Activated CD8-positive, alpha-beta memory T cell treated with anti-CD3 and anti-CD28 coated beads, Interleukin-2, amount 50 U/mL, for 48 hours (primary cell): ENCODE measurements around the gene PAN3.

Experiments used
- DNase-seq: peaks from one replicate; pipeline ENCODE4 v3.0.0-alpha.2; 2020

The PAN3 gene

DNA sequence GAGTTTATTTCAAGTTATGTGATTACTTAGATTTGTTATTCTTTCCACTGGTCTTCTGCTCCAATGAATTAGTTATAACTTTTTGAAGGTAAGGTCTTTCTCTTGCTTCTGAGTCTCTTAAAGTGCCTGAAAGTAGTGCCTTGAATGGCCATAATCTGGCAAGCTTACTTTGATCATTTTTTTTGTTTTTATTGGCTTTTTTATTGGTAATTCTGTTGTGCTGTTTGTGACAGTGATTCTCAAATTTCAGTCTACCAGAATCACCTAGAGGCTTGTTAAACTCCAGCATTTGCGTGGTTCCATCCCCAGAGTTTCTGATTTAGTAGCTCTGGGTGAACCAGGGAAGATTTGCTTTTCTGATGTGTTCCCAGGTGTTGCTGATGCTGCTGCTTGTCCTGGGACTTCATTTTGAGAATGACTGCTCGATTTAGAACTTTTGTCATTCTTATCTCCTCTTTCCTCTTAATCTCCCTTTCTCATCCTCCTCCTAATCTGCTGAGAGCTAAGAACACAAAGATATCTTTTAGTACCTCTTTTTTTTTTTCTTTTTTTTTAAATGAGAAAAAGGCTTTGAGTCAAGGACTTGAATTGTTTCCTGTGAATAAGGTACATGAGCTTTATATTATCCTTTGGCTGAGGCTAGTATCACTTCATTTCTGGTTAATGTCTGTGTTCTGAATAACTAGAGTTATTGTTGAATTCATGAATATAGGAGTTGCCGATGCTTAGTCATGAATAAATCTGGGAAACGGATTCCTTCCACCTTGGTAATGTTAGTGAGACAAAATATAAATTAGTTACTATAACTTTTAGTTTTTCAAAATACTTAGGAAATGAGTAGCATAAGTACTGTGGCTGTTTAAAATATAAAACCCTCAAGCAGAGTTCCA is 91.4 kb downstream of the PAN3 start:
- DNase-seq = no peak

DNA sequence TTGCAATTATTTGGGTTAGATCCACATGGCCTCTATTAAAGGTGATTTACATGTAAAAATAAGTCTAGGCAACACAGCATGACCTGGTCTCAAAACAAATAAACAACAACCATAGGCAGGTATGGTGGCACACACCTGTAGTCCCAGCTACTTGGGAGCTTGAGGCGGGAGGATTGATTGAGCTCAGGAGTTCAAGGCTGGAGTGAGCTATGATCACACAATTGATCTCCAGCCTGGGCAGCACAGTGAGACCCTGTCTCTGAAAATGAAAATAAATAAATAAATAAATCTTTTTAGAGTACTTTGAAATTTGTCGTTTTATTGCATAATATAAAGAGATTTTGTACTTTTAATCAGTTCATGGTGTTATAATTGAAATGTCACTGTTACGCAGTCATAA is 93.3 kb downstream of the PAN3 start:
- no peak for DNase-seq

DNA sequence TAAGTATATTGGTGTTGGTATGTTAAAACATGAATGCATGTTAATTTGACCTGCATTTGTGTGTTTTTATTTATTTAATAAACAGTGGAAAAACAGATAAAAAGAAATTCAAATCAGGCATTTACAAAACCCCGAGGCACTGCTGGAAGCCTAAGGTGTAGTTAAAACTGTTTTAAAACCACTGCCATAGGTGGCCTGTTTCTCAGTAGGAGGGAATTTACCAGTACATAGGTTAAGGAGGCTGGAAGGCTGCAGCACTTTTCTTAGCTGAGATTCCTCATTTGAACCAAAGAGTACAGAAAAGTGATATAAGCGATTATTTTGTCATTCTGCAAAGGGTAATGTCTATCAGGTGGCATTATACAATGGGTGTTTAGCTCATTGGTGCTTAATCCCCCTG is 99.6 kb downstream of the PAN3 start:
- DNase-seq = no peak

DNA sequence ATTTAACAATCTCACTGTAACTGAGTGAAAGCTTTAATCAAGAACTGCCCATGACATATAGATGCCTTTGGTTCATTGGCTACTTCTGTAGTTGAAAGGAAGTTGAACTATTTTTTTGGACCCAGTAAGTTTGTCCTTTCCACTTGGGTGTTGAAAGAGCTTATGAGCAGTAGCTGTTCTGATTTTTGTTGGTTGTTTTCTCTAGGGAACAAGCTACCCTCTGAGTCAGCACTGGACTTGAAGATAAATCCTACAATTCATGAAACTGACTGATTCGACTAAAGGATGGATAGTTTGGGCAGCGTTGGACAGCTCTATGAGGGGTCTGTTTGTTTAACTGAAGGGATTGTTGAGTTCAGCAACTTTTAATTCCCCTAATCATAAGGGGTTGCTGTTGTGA is 101.0 kb downstream of the PAN3 start:
- DNase-seq = no peak

DNA sequence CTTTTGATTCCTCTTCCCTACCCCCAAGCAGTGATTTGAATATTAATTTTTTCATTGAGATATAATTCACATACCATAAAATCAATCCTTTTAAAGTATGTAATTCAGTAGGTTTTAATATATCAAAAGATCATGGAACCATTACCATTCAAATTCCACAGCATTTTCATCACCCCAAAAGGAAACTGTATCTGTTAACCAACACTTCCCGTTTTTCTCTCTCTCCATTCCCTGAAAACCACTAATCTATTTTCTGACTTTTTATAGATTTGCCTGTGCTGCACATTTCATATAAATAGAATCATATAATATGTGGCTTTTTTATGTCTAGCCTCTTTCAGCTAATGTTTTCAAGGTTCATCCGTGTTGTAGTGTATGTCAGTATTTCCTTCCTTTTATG is 107.1 kb downstream of the PAN3 start:
- DNase-seq = no peak

DNA sequence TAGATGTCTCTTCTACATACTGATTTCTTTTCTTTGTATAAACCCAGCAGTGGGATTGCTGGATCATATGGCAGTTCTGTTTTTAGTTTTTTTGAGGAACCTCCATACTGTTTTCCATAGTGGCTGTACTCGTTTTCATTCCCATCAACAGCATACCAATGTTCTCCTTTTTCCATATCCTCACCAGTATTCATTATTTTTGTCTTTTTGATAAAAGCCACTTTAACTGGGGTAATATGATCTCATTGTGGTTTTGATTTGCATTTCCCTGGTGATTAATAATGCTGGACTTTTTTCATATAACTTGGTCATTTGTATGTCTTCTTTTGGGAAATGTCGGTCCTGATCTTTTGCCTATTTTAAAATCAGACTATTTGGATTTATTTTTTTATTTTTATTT is 108.5 kb downstream of the PAN3 start:
- DNase-seq = no peak

DNA sequence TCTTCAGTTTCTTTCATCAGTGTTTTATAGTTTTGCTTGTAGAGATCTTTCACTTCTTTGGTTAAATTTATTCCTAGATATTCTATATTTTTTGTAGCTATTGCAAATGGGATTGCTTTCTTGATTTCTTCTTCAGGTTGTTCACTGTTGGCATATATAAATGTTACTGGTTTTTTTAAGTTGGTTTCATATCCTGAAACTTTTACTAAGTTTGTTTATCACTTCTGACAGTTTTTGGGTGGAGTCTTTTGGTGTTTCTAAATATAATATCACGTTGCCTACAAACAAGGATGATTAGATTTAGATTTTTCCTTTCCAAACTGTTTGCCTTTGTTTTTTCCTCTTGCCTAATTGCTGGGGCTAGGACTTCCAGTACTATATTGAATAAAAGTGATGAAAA is 109.7 kb downstream of the PAN3 start:
- no peak for DNase-seq

DNA sequence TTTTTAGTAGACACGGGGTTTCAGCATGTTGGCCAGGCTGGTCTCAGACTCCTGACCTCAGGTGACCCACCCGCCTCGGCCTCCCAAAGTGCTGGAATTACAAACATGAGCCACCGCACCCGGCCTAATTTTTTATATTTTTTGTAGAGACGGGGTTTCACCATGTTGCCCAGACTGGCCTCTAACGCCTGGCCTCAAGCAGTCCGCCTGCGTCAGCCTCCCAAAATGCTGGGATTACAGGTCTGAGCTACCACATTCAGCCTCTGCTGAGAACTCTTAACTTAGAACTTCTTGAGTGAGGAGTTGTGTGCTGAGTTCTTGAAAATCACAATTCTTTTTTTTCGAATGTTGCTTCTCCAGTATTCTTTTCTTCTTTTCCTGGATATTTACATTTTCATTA is 112.2 kb downstream of the PAN3 start:
- DNase-seq = no peak

DNA sequence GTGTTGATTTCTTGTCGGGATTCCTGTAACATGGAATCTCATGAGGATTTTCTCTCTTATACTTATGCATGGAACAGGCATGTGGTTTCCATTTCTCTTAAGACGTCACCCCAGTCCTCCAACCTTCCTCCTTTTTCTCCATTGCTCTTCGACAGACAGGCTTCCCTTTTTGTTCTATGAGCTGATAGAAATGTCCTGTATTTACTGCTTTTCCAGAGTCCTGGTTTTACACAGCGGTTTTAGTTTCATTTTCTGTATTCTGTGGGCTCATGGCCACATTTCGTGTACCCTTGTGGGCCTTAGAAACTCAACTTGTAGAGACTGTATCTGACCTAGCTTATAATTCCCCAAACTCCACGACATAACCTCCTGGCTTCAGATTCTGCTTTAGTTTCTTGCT is 113.1 kb downstream of the PAN3 start:
- no peak for DNase-seq

DNA sequence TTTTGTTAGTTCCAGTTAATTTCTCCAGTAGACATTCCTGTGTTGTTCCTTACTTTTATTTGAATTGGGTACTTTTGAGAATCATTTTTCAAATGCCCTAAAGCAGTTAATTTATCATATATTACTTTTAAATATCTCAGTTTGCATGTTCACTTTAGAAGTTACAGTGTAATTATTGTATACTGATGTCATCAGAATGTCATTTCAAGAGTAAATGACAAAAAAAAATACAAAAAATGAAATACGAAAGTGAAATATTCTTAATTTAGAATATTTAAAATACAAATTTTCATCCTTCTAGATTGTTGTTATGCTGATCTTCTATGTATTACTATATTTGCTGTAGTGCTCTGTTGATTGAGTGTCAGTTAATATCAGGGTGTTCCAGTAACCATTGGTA is 114.2 kb downstream of the PAN3 start:
- no peak for DNase-seq

DNA sequence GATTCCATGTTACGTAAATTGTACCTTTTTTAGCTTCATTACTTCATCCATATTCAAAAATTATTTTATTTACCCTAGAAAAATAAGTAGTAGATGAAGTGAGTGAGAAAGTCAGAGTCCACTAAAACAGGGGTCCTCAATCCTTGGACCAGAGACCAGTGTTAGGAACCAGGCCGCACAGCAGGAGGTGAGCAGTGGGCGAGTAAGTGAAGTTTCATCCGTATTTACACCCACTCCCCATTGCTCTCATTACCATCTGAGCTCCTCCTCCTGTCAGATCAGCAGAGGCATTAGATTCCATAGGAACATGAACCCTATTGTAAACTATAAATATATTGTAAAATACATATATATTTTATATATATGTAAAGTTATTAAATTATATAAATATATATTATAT is 119.0 kb downstream of the PAN3 start:
- DNase-seq = no peak

DNA sequence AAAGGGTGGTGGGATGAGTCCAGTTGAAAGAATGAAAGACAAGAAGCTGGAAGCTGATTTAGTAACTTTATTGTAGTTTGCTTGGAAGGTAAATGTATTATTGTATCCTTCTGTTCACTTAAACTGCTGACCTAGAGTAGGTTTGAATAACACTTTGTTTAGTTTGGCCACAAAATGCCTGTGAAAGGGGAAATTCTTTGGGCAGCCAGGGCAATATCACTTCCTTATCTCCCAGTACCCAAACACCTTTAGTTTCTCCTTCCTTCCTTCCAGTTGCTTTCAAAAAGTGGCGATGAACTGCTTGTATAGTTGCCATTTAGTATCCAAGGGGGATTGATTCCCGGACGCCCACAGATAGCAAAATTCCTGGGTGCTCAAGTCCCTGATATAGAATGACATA is 120.1 kb downstream of the PAN3 start:
- DNase-seq = no peak

DNA sequence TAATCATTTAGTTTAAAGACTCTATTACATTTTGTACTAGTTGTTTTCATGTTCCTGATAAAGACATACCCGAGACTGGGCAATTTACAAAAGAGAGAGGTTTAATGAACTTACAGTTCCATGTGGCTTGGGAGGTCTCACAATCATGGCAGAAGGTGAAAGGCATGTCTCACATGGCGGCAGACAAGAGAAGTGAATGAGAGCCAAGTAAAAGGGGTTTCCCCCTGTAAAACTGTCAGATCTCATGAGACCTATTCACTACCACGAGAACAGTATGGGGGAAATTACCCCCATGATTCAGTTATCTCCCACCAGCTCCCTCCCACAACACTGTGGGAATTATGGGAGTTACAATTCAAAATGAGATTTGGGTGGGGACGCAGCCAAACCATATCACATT is 129.2 kb downstream of the PAN3 start:
- DNase-seq = no peak

DNA sequence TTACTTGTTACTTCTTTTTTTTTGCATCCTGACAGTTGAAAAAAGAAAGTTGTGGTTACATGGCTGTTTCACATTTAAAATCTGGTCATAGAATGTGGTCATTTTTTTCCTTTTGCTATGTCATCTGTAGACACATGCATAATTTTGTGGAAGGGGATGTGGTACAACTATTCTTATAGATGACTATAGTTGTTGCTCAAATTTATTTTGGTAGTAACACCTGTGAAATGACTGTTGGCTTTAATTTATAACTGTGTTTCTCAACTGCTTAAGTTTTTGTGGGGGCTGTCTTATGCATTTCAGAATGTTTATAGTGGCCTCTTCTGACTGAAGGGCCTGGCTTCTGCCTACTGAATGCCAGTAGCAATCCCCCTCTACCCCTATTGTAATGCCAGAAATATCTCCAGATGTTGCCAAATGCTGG is 130.5 kb downstream of the PAN3 start:
- no peak for DNase-seq

DNA sequence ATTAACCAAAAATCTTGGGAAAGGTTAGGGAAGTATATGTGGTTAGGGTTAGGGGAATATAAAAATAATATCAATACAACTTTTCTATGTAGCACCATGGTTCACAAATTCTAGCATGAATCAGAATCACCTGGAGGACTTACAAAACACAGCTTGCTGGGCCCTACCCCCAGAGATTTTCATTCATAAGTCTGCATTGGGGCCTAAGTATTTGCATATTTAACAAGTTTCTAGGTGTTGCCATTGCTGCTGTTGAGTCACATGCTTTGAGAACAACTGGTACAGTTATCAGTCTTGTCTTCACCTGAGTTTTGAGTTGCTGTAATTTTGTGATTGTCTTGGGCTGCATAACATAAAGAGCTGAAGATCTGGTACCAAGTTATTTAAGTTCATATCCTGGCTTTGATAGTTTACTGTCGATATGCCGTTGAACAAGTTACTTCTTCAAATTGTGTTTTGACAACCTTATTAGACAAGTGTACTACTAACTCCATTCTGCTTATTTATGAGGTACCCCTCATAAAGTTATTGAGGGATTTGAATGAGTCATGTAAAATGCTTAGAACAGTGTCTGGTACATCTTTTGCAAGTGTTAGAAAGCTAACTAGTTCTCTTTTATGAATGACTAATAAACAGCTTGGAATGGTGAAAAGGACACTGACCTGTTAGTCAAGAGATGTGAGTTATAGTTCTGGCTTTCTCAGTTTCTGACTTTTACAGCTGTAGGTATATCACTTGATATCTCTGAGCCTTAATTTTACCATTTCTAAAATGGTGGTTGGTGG is 132.9 kb downstream of the PAN3 start:
- DNase-seq = no peak

DNA sequence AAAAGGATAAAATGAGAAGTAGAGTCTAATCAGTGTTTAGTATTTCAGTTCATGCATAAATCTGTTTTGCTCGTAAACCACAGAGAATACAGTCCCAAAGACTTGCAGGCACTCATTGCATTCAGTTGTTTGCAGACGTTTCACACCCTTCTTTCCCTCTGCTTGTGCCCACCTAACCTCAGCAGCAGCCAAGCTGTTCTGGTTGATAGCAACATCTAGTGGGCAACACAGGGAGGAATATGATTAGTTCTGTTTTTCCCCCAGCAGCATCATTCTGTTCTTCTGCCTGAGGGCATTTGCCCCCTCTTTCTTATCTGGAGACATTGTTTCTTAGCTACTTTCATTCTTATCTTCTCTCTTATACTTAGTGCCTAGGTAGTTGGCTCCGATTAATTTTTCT is 135.6 kb downstream of the PAN3 start:
- DNase-seq = no peak

DNA sequence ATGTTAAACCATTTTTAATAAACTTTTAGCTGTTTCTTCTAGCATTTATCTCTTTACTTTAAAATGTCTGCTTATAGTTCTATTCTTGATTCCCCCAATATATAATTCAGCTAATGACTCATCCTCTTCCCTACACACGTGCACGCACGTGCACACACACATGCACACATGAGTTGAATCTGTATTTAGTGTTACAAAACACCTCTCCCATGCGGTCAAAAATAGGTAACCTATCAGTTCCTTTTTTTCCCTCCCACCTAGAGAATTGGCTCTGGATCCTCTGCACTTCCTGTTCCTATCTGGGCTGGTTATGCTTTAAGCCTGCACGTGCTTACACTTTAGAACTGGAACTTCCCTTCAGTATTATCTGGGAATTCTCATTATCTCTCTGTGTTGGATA is 144.1 kb downstream of the PAN3 start:
- DNase-seq = no peak

DNA sequence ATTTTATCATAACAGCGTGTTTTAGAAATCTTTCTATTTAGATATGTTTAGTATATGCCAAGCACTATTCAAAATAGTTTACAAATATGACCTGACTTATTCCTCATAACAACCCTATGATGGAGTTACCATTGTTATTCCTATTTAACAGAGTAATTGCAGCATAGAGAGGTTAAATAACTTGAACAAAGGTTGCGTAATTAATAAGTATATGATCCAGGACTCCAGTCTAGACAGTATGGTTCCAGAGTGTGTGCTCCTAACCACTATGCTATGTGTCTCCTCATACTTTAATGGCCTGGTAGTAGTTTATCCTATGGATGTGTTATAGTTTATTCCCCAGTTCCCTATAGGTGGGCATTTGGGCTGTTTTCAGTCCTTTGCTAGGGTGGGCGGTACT is 145.3 kb downstream of the PAN3 start:
- DNase-seq = no peak

DNA sequence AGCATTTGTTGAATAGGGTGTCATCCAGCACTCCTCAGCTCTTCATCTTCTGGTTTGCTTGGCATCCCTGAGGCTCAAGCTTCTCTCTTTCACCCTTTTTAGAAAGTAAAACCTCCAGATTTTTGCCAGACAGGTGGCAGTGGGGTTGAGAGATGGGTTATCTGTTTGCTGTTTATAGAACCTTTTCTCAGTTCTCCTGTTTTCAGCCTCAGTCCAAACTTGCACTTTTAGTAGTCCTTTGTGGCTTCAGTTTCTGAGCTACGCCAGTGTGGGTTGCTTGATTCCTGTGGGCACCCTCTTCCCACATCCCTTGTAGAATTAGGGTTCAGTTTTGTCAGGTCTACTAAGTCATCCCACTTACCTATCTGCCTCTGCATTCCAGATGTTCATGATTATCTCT is 147.9 kb downstream of the PAN3 start:
- DNase-seq = no peak

DNA sequence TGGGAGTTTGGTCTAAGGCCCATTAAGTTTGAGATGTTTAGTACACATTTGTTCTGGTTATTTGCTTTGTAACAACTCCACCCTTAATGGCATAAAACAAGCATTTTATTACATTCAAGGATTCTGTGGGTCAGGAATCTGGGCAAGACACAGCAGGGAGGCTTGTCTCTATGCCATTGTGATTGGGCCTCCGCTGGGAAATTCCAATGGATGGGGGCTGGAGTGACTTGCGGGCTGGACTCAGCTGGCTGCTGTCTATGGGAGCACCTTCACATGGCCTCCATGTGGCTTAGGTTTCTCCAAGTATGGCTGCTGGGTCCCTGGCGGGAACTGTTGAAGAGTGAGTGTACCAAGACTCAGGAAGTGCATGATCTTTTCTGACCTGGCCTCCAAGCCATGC is 159.0 kb downstream of the PAN3 start:
- no peak for DNase-seq

DNA sequence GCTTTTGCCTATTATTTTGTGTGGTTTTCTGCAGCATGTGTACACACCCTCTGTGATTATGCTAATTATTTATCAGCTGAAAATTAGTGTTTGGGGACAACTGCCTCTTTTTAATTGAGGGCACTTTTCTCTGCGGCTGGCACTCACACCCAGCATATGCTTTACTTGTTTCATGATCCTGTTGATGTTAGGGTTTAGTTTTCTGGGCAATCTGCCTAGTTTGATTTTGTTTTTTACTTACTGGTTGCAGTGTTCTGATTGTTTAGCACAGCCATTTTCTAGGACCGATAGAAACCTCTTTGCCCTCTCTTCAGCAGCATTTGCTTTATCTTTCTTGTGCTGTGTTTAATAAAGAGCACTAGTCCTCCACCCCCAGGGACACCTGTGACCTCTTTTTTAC is 161.6 kb downstream of the PAN3 start:
- no peak for DNase-seq

DNA sequence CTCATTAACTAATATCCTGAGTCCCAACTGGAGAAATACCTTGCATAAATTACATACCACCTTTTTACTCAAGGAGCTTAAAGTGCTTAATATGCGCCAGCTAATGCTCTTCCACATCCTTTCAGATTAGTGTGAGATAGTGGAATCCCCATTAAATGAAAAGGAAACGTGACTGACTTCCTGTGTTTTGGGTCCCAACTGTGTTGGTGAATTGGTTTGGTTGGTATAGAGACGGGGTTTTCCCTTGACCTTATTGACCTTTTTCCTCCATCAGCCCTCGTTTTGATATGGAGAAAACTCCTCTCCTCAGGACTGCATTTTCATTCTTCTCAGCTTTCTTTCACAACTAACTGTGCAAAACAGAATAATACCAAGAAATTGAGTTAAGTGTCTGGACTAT is 163.5 kb downstream of the PAN3 start:
- DNase-seq = no peak

DNA sequence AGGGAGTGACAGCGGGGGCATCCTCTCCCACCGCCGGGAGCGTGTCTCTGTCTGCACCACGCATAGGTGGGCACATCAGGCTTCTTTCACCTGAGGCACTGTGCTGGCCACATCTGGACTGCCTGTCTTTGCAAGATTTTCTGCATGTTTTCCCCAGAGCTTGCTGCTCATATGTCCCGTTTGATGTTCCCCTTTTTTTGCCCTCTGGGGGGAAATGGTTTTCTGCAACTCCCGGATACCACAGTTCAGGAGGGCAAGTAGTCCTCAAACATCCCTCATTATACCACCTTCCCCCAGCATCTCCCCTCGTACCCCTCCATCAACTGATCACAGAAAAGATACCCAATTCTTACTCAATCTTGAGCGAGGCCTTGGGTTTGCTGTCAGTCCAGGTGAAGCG is 168.0 kb downstream of the PAN3 start:
- DNase-seq = no peak

DNA sequence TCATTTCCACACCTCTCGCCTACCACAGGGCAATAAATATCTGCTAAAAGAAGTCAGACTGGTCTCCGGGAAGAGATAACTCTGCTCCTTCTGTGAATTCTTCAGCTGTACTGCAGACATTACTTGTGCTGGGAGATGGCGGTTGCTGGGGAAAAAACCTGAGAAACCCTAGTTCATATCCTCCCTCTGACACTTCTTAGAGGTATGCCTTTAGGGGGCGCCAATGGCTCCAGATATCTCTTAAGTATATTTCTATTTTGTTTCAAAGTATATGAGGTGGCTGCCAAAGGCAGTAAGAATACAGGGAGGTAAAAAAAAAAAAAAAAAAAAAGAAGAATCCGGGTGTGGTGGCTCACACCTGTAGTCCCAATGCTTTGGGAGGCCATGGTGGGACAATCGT is 175.2 kb downstream of the PAN3 start:
- no peak for DNase-seq

DNA sequence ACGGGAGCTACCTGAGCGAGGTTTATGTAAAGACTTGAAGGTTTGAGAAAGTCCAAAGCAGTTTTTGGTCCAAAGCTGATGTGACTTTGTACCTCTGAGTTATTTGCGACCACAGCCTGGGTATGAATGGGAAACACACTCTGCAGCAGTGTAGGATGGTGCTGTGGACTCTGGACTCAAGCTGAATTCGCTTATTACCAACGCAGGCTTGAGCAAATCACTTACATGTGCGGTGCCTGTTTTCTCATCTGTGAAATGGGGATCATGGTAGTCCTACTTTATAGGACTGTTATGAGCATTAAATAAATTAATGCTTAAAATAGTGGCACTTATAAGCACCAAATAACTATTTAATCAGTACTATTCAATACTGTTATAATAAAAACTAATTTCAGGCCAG is 176.5 kb downstream of the PAN3 start:
- DNase-seq = no peak
